Measurements from ENCODE around the gene CIPC. TPM values are rescaled to one million over a fixed set of nuclear protein-coding genes. Genes with fewer than 3 reads are reported as not detected.

Gene CIPC
- polyA plus RNA-seq, 1 experiment = 15.5 TPM

DNA sequence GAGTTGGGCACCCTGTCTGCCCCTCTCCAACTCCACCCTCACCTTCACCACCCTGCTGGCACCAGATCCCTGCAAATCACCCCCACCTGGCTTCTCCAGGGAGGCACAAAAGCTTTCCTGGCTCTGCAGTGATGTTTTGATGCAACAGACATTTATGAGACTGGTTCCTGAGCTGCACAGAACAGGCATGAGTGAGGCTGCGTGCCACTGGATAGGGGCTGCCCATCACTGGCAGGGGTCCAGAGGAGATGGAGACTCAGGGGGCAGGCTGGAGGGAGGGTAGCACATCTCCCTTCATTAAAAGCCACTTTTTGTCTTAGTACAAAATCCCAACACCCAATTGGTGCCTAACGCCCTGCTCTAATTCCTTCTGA, 60.8 kb downstream of the CIPC start:
- Histone ChIP-seq H3K4me3 (ENCODE audit: low read depth, low read length) (no peak overlapping the region), H3K27me3 (ENCODE audit: control insufficient read depth, insufficient read depth, low read length) (peaks cover 6% of the 10 kb centered on the region), H3K36me3 (ENCODE audit: control insufficient read depth, insufficient read depth, low read length) (no peaks in the 10 kb centered on the region)
- CTCF ChIA-PET = interaction anchor here (1.2 to 1.5 kb wide), 2 partner anchors 11 to 33 kb away, joined by 3 to 4 read pairs; no protein-coding TSS in a partner anchor
- TF ChIP-seq, protein P1, sequence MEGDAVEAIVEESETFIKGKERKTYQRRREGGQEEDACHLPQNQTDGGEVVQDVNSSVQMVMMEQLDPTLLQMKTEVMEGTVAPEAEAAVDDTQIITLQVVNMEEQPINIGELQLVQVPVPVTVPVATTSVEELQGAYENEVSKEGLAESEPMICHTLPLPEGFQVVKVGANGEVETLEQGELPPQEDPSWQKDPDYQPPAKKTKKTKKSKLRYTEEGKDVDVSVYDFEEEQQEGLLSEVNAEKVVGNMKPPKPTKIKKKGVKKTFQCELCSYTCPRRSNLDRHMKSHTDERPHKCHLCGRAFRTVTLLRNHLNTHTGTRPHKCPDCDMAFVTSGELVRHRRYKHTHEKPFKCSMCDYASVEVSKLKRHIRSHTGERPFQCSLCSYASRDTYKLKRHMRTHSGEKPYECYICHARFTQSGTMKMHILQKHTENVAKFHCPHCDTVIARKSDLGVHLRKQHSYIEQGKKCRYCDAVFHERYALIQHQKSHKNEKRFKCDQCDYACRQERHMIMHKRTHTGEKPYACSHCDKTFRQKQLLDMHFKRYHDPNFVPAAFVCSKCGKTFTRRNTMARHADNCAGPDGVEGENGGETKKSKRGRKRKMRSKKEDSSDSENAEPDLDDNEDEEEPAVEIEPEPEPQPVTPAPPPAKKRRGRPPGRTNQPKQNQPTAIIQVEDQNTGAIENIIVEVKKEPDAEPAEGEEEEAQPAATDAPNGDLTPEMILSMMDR (IDR thresholded peaks at IDR 0.05; ENCODE audit: insufficient read depth, low read depth, low read length) = no peak
- no peak for DNase-seq (ENCODE audit: low read depth)
- POLR2A ChIA-PET = no interaction called here

DNA sequence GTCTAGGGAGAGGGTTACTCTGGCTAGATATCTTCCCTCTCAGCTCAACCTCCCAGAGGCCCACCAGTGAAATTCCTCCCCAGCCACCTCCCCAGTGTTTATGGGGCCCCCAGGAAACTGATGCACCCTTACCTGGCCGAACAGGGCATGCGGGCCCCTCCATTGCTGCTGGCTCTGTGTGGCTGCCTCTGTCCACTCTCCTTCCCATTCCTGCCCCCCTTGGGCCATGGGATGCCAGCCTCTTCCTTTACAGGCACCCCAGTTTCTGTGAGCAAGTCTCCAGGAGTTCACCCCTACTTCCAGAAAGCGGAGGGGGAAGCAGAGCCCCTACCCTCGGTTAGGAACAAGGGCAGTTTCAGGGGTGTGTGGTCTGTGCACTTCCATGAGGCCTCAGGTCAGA, 63.0 kb downstream of the CIPC start:
- Histone ChIP-seq H3K27me3 (ENCODE audit: control insufficient read depth, insufficient read depth, low read length) (no peaks in the 10 kb centered on the region; the same call in none of the 2 replicates), H3K4me3 (ENCODE audit: low read depth, low read length) (no peak overlapping the region), H3K36me3 (ENCODE audit: control insufficient read depth, insufficient read depth, low read length) (no peaks in the 10 kb centered on the region)
- TF ChIP-seq, protein P1 (IDR thresholded peaks at IDR 0.05; ENCODE audit: insufficient read depth, low read depth, low read length) = no peak
- no peak for DNase-seq (ENCODE audit: low read depth)
- ChIA-PET CTCF (no interaction called here), POLR2A (no interaction called here)

Other genes with a start within 250 kb of the CIPC start
- gene IRF2BPL, start 69.5 kb upstream of the CIPC start, polyA plus RNA-seq (2011; rRNA removed) = 11.3 and 17.6 TPM in 2 replicates
- not detected in 2 replicates for gene ZDHHC22, start 43.5 kb downstream of the CIPC start, polyA plus RNA-seq (2011; rRNA removed)
- not detected in 2 replicates for gene TMEM63C, start 83.5 kb downstream of the CIPC start, polyA plus RNA-seq (2011; rRNA removed)
- 0.05 TPM in 1 of 2 replicates, not detected in the other for gene NGB, start 172.9 kb downstream of the CIPC start, polyA plus RNA-seq (2011; rRNA removed)
- 17.4 and 23.3 TPM in 2 replicates for gene POMT2, start 222.6 kb downstream of the CIPC start, polyA plus RNA-seq (2011; rRNA removed)
- gene GSTZ1, start 222.8 kb downstream of the CIPC start, polyA plus RNA-seq (2011; rRNA removed) = 18.9 and 31.5 TPM in 2 replicates

All from BJ (cell line).